K562 (cell line): ENCODE measurements around the gene ZPLD1.

Source experiments
- ATF7 ChIP-seq: fragments of 450-650 bp; IDR thresholded peaks from 2 replicates; pipeline ENCODE4 v1.7.1; 2014; ENCODE audit warnings: mild to moderate bottlenecking, moderate library complexity
- BCL6 ChIP-seq: fragments of 250-450 bp; sonication (Bioruptor Pico); IDR thresholded peaks from 2 replicates; pipeline ENCODE4 v1.4.0; 2020
- POLR2A ChIP-seq: fragments of 450-650 bp; conservative IDR thresholded peaks from 2 replicates; pipeline ENCODE4 v1.6.1; 2016
- POLR2AphosphoS5 ChIP-seq: IDR thresholded peaks from 2 replicates; pipeline ENCODE4 v1.6.1; 2011; ENCODE audit warnings: mild to moderate bottlenecking, low read depth, low read length, moderate library complexity; ENCODE audit not compliant: control insufficient read depth, insufficient read depth
- RFX5 ChIP-seq: IDR thresholded peaks from 2 replicates; pipeline ENCODE4 v1.6.1; 2011; ENCODE audit warnings: low read depth, mild to moderate bottlenecking, improper control_type of control experiment, low read length
- ZC3H11A ChIP-seq: IDR thresholded peaks from 2 replicates; pipeline ENCODE4 v1.6.1; 2012; ENCODE audit warnings: low read depth, low read length, improper control_type of control experiment
- TF ChIP-seq, protein P1 (sequence below), 2 experiments: fragments of 450-650 bp; formaldehyde crosslinking in 1 of 2; IDR thresholded peaks; 2 replicates each; pipeline versions ENCODE4 v1.4.0 to v1.6.1; 2014 to 2020; ENCODE audit warnings: mild to moderate bottlenecking in 2 of 2, borderline replicate concordance in 1 of 2, low read depth in 1 of 2
- TF ChIP-seq, protein P2 (sequence below): fragments of 250-450 bp; sonication (Bioruptor Pico); IDR thresholded peaks from 2 replicates; pipeline ENCODE4 v1.5.1; 2021; ENCODE audit warnings: mild to moderate bottlenecking

DNA sequence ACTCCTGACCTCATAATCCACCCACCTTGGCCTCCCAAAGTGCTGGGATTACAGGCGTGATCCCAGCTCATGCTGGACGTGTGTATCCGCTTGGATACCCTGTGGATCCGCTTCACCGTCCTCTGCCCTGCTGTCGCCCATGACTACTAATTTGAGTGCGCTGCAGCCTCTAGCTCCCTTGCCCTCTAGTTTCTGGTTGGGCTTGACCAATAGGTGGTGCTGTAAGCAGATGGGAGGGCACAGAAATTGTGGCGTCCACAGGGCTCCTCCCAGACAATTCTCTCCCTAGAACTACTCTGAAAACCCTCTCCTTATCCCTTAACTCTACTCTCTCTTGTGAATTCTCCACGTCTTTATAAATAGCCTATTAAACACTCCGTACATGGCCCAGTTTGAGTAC is 36.2 kb downstream of the ZPLD1 start:
- TF ChIP-seq ATF7 (no peak), POLR2A (no peak), BCL6 (no peak), ZC3H11A (no peak), RFX5 (no peak), POLR2AphosphoS5 (no peak)
- TF ChIP-seq, protein P1, sequence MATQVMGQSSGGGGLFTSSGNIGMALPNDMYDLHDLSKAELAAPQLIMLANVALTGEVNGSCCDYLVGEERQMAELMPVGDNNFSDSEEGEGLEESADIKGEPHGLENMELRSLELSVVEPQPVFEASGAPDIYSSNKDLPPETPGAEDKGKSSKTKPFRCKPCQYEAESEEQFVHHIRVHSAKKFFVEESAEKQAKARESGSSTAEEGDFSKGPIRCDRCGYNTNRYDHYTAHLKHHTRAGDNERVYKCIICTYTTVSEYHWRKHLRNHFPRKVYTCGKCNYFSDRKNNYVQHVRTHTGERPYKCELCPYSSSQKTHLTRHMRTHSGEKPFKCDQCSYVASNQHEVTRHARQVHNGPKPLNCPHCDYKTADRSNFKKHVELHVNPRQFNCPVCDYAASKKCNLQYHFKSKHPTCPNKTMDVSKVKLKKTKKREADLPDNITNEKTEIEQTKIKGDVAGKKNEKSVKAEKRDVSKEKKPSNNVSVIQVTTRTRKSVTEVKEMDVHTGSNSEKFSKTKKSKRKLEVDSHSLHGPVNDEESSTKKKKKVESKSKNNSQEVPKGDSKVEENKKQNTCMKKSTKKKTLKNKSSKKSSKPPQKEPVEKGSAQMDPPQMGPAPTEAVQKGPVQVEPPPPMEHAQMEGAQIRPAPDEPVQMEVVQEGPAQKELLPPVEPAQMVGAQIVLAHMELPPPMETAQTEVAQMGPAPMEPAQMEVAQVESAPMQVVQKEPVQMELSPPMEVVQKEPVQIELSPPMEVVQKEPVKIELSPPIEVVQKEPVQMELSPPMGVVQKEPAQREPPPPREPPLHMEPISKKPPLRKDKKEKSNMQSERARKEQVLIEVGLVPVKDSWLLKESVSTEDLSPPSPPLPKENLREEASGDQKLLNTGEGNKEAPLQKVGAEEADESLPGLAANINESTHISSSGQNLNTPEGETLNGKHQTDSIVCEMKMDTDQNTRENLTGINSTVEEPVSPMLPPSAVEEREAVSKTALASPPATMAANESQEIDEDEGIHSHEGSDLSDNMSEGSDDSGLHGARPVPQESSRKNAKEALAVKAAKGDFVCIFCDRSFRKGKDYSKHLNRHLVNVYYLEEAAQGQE (IDR thresholded peaks at IDR 0.05; ENCODE audit: borderline replicate concordance), result no peak
- TF ChIP-seq, protein P1 (CRISPR knock-in tag; IDR thresholded peaks at IDR 0.05; ENCODE audit: low read depth), result no peak
- TF ChIP-seq, protein P2, sequence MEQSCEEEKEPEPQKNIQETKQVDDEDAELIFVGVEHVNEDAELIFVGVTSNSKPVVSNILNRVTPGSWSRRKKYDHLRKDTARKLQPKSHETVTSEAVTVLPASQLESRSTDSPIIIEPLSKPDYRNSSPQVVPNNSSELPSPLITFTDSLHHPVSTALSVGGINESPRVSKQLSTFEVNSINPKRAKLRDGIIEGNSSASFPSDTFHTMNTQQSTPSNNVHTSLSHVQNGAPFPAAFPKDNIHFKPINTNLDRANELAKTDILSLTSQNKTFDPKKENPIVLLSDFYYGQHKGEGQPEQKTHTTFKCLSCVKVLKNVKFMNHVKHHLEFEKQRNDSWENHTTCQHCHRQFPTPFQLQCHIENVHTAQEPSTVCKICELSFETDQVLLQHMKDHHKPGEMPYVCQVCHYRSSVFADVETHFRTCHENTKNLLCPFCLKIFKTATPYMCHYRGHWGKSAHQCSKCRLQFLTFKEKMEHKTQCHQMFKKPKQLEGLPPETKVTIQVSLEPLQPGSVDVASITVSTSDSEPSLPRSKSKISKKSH (CRISPR knock-in tag), result no peak
